Kidney epithelial cell (primary cell): ENCODE results near the gene LYZ. TPM values are rescaled to one million over a fixed set of nuclear protein-coding genes. Genes with fewer than 3 reads are reported as not detected.

Experiments
- DNase-seq: peaks from one replicate; pipeline ENCODE4 v3.0.0-alpha.2; 2010; ENCODE audit warnings: low read depth
- H3K27me3 ChIP-seq: 2 replicates; pipeline ENCODE4 v1.6.0; 2011; ENCODE audit warnings: low read length; ENCODE audit not compliant: control insufficient read depth, insufficient read depth
- H3K36me3 ChIP-seq: 2 replicates; pipeline ENCODE4 v1.5.1; 2011; ENCODE audit warnings: low read length; ENCODE audit not compliant: control insufficient read depth, insufficient read depth
- H3K4me3 ChIP-seq: 2 replicates; pipeline ENCODE4 v1.5.1; 2011; ENCODE audit warnings: low read depth, mild to moderate bottlenecking, control low read depth, low read length
- total RNA-seq: library from RNA; depleted of rRNA; stranded (reverse); fragments of >200 nt; gene quantifications from 2 replicates; pipeline ENCODE4 v1.2.3, GENCODE V29; 2015
- TF ChIP-seq, protein P1 (sequence below): IDR thresholded peaks from 2 replicates; pipeline ENCODE4 v1.5.1; 2011; ENCODE audit warnings: mild to moderate bottlenecking, moderate library complexity, low read length, control low read depth, inconsistent platforms; ENCODE audit not compliant: insufficient read depth, poor library complexity, severe bottlenecking

The LYZ gene
- total RNA-seq, 1 donor from 2014 or later, result 0.08 TPM

DNA sequence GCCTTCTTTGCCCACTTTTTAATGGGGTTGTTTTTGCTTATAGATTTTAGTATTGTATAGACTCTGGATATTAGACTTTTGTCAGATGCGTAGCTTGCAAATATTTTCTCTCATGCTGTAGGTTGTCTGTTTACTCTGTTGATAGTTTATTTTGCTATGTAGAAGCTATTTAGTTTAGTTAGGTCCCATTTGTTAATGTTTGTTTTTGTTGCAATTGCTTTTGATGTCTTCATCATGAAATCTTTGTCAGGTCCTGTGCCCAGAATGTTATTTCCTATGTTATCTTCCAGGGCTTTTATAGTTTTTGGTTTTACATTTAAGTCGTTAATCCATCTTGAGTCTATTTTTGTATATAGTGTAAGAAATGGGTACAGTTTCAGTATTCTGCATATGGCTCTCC is 30.0 kb upstream of the LYZ start:
- DNase-seq, result no peak
- TF ChIP-seq, protein P1, sequence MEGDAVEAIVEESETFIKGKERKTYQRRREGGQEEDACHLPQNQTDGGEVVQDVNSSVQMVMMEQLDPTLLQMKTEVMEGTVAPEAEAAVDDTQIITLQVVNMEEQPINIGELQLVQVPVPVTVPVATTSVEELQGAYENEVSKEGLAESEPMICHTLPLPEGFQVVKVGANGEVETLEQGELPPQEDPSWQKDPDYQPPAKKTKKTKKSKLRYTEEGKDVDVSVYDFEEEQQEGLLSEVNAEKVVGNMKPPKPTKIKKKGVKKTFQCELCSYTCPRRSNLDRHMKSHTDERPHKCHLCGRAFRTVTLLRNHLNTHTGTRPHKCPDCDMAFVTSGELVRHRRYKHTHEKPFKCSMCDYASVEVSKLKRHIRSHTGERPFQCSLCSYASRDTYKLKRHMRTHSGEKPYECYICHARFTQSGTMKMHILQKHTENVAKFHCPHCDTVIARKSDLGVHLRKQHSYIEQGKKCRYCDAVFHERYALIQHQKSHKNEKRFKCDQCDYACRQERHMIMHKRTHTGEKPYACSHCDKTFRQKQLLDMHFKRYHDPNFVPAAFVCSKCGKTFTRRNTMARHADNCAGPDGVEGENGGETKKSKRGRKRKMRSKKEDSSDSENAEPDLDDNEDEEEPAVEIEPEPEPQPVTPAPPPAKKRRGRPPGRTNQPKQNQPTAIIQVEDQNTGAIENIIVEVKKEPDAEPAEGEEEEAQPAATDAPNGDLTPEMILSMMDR, result no peak
- Histone ChIP-seq H3K27me3 (no peaks in the 10 kb centered on the region), H3K36me3 (no peaks in the 10 kb centered on the region), H3K4me3 (no peak overlapping the region)

DNA sequence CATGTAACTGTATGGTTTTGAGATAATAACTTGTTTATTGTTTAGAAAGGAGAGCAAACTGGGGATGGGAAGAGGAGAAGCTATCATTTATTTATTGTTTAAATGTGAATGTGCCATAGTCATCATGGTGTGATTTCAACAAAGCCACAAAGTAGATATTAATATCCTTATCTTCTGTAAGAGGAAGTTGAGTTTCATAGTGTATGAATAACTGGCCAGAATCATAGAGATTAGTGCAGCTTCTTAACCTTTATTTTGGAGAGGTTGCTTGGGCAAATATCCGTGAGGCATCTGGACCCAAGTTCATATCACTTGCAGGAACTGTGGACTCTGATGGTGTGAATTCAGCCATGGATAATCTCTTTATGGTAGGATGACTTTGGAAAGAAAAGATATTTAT is 26.8 kb upstream of the LYZ start:
- TF ChIP-seq, protein P1, result no peak
- Histone ChIP-seq H3K27me3 (no peaks in the 10 kb centered on the region), H3K4me3 (no peak overlapping the region), H3K36me3 (no peaks in the 10 kb centered on the region)
- DNase-seq, result no peak

DNA sequence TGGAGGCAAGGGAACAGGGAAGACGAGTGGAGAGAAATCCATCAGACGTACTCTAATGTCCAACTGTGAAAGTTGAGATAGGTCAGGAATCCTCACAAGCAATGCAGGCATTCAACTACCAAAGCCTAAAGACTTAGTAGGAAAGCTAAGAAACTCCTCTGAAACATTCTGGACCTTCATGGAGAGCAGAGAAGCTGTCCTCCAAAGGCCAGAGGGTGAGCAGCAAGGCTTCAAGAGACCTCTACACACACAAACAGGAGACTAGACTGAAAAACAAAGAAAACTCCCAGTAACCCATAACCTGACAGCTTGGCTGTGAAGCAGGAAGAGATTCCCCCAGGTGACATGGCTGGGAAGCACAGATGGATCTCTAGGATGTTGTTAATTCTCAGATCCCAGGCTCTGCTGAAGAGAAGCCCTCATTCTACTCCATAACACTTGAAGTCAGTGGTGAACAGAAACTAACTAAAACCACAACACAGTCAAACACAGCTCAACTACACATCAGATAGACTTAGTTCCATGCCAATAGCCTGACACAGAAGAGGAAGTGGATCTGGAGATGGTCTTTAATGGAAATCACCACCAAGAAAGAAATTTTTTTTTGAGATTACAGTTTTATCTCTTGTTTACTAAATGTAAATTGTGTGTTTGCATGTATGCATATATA is 23.2 kb upstream of the LYZ start:
- Histone ChIP-seq H3K27me3 (no peaks in the 10 kb centered on the region), H3K36me3 (no peaks in the 10 kb centered on the region), H3K4me3 (no peak overlapping the region)
- no peak for DNase-seq
- TF ChIP-seq, protein P1, result no peak

DNA sequence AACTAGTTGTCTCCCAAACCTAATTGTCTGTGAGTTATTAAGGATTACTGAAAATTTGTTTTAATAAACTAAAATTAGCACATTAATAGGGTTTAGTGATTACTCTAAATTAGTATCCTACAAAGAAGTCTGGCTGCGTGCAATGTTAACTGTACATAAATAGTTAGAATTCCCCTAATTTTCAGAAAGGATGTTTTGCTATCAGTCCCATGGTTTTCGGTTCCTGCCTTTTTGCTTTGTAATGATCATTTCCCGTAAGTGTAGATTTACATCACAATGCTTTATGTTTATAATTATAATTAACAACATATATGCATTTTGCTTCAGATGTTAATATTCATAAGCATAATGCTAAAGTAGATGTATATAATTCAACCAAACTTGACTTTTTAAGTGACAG is 19.8 kb upstream of the LYZ start:
- no peak for DNase-seq
- no peak overlapping the region for H3K4me3 ChIP-seq
- H3K27me3 ChIP-seq, result no peaks in the 10 kb centered on the region
- TF ChIP-seq, protein P1, result no peak
- H3K36me3 ChIP-seq, result no peaks in the 10 kb centered on the region

DNA sequence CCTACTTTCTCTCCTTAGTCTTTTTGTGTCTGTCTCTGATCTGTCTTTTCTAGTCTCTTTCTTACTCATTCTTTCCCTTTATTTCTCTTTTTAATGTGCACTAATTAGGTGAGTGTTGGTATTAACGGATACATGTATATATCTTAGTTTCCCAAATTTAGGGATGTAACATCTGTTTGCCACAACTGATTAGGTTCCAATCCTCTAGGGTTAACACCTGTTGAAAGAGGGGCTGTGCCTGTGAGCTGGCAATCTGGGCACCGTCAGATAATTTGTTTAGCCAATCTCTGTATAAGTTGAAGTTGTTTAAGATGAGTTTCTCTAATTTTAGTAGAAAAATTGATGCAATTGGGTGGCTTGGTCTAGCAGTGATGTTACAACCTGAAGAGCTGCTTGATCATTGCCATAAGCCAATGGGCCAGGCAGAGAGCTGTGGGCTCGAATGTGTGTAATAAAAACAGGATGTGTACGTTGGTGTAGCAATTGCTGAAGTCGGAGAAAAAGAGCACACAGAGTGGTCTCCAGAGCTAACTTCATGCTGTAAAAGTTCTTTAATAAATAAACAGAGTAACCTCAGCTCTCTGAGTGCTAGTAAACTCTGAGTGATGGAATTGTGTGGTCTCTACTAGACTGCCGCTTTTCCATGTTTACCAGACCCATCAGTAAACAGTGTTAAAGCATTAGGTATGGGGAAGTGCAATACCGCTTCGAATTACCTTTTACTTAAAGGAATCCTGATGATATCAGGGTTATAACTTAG is 18.3 kb upstream of the LYZ start:
- TF ChIP-seq, protein P1, result no peak
- Histone ChIP-seq H3K4me3 (no peak overlapping the region), H3K36me3 (no peaks in the 10 kb centered on the region), H3K27me3 (no peaks in the 10 kb centered on the region)
- no peak for DNase-seq
